PC-9 (cell line): Measurements from ENCODE around the gene ALDH1A3.

Experiments used
- EZH2 ChIP-seq: fragments of 200-600 bp; sonication (generic); IDR thresholded peaks from 2 replicates; pipeline ENCODE4 v1.8.0; 2017; ENCODE audit warnings: antibody characterized with exemption, low read depth
- TF ChIP-seq, protein P1 (sequence below): fragments of 200-600 bp; sonication (generic); conservative IDR thresholded peaks from 2 replicates; pipeline ENCODE4 v1.6.1; 2017; ENCODE audit warnings: mixed run types, antibody characterized with exemption, mild to moderate bottlenecking, moderate library complexity

DNA sequence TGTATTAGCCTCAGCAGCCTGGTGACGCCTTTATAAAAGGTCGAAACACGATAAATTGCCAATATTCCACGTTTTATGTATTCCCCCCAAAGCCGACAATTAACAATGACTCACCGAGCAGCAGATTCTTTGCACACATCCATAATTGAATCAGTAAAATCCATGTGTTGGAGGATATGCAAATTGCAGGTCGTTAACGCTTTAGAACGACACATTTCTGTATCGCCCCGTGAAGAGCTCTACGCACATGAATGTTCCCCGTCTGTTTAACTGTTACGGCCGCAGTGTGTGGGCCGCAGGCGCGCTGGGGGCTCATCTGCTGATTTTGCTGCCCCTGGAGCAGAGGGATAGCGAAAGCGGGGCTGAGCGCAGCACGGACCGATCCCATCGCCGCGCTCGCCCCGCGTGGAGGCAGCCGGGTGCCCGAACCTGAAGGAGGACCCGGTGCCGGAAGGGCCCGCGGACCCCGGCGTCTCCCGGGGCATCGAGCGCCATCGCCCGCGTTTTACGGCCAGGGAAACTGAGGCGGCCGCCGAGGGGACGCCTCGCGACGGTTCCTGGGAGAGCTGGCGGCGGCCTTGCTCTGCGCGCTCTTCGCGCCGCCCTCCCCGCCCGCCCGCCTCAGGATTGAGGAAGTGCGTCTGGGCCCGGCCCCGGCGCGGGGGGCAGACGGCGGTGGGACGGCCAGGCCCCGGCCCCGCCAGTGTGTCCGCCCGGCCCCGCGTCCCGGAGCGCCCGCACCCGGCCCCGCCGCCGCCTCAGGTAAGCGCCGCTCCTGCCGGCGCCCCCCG is 39.3 kb downstream of the ALDH1A3 start, which contains the start of gene LRRK1:
- TF ChIP-seq, protein P1, sequence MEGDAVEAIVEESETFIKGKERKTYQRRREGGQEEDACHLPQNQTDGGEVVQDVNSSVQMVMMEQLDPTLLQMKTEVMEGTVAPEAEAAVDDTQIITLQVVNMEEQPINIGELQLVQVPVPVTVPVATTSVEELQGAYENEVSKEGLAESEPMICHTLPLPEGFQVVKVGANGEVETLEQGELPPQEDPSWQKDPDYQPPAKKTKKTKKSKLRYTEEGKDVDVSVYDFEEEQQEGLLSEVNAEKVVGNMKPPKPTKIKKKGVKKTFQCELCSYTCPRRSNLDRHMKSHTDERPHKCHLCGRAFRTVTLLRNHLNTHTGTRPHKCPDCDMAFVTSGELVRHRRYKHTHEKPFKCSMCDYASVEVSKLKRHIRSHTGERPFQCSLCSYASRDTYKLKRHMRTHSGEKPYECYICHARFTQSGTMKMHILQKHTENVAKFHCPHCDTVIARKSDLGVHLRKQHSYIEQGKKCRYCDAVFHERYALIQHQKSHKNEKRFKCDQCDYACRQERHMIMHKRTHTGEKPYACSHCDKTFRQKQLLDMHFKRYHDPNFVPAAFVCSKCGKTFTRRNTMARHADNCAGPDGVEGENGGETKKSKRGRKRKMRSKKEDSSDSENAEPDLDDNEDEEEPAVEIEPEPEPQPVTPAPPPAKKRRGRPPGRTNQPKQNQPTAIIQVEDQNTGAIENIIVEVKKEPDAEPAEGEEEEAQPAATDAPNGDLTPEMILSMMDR, result no peak
- no peak for TF ChIP-seq EZH2
